GM18909 (cell line): Measurements from ENCODE around the gene PRR22.

Experiments used
- ATAC-seq: cut with Tn5 transposase; IDR thresholded peaks from one replicate; pipeline ENCODE4 v1.9.1; 2021; ENCODE audit warnings: mild to moderate bottlenecking; ENCODE audit not compliant: unreplicated experiment, poor library complexity

The PRR22 gene

GRCh38 chr19:5784581-5785147, at the start of gene PRR22:
Gene PRR22 (minus strand): TSS chr19:5784746. CDS start chr19:5784660, 86 bp downstream.
- no peak for ATAC-seq

GRCh38 chr19:5832527-5833216, 48.1 kb upstream of the PRR22 start:
- no peak for ATAC-seq

GRCh38 chr19:5832061-5832460, 47.5 kb upstream of the PRR22 start:
- no peak for ATAC-seq

- no peak for ATAC-seq
Observed at GRCh38 chr19:5831159-5831558, 46.6 kb upstream of the PRR22 start.

GRCh38 chr19:5829567-5830310, 45.2 kb upstream of the PRR22 start:
- ATAC-seq: no peak

GRCh38 chr19:5828661-5829566, 44.4 kb upstream of the PRR22 start:
- no peak for ATAC-seq

- peak; percentile 75 for ATAC-seq
Observed at GRCh38 chr19:5827891-5828660, 43.5 kb upstream of the PRR22 start.

- no peak for ATAC-seq
Observed at GRCh38 chr19:5827342-5827890, 42.9 kb upstream of the PRR22 start.

- ATAC-seq: no peak
Observed at GRCh38 chr19:5826531-5827341, 42.2 kb upstream of the PRR22 start.

- ATAC-seq: no peak
Observed at GRCh38 chr19:5825178-5825577, 40.6 kb upstream of the PRR22 start.

GRCh38 chr19:5824751-5825150, 40.2 kb upstream of the PRR22 start:
- ATAC-seq: no peak

GRCh38 chr19:5823579-5824281, 39.2 kb upstream of the PRR22 start:
- ATAC-seq: no peak

GRCh38 chr19:5822181-5822844, 37.8 kb upstream of the PRR22 start:
- no peak for ATAC-seq

- ATAC-seq: no peak
Observed at GRCh38 chr19:5821521-5822180, 37.1 kb upstream of the PRR22 start.

GRCh38 chr19:5820785-5821184, 36.2 kb upstream of the PRR22 start:
- no peak for ATAC-seq

- no peak for ATAC-seq
Observed at GRCh38 chr19:5818594-5818993, 34.0 kb upstream of the PRR22 start.

GRCh38 chr19:5817218-5817617, 32.7 kb upstream of the PRR22 start:
- ATAC-seq: no peak
